GM12878 (cell line): ENCODE results near the gene TPBGL.

ENCODE experiments used
- CREM ChIP-seq: IDR thresholded peaks from 2 replicates; pipeline ENCODE4 v1.6.1; 2014; ENCODE audit warnings: antibody characterized with exemption, low read depth
- CTCF ChIP-seq, 3 experiments: IDR thresholded peaks in 2 of 3; conservative IDR thresholded peaks in 1 of 3; 2 replicates each; pipeline ENCODE4 v1.5.1; 2011; ENCODE audit warnings: low read depth in 3 of 3, low read length in 3 of 3, mild to moderate bottlenecking in 3 of 3, control low read depth in 2 of 3, moderate library complexity in 2 of 3, inconsistent platforms in 1 of 3, mixed read lengths in 1 of 3; ENCODE audit not compliant: control insufficient read depth in 2 of 3, insufficient read depth in 1 of 3; ENCODE audit errors: extremely low read depth in 1 of 3
- EP300 ChIP-seq, 2 experiments: fragments of 150-350 bp in 1 of 2; IDR thresholded peaks; 2 replicates each; pipeline ENCODE4 v1.6.1; 2011 to 2012; ENCODE audit warnings: low read depth in 2 of 2, low read length in 2 of 2, borderline replicate concordance in 1 of 2, improper control_type of control experiment in 1 of 2, inconsistent platforms in 1 of 2; ENCODE audit not compliant: control insufficient read depth in 1 of 2
- FOS ChIP-seq: IDR thresholded peaks from 3 replicates; pipeline ENCODE4 v1.6.1; 2011; ENCODE audit warnings: borderline replicate concordance; ENCODE audit not compliant: insufficient read length; ENCODE audit errors: extremely low read depth
- FOXK2 ChIP-seq: fragments of 450-650 bp; IDR thresholded peaks from 2 replicates; pipeline ENCODE4 v1.6.1; 2017; ENCODE audit warnings: mild to moderate bottlenecking, moderate library complexity
- MEF2B ChIP-seq: fragments of 450-650 bp; IDR thresholded peaks from 2 replicates; pipeline ENCODE4 v1.6.1; 2018; ENCODE audit warnings: mild to moderate bottlenecking, moderate library complexity; ENCODE audit not compliant: partially characterized antibody, poor library complexity, severe bottlenecking
- NR2F1 ChIP-seq: fragments of 450-650 bp; conservative IDR thresholded peaks from 2 replicates; pipeline ENCODE4 v1.6.1; 2017; ENCODE audit warnings: mild to moderate bottlenecking
- POLR2A ChIP-seq: IDR thresholded peaks from 2 replicates; pipeline ENCODE4 v1.6.1; 2011; ENCODE audit warnings: low read depth, mild to moderate bottlenecking, low read length
- TF ChIP-seq, protein P1 (sequence below): fragments of 450-650 bp; IDR thresholded peaks from 2 replicates; pipeline ENCODE4 v1.6.1; 2016; ENCODE audit warnings: mild to moderate bottlenecking

GRCh38 chr11:75194147-75194546 is 46.4 kb upstream of the TPBGL start:
- TF ChIP-seq CTCF (IDR thresholded peaks at IDR 0.05 in 2 of 3, conservative IDR thresholded peaks at IDR 0.05 in 1 of 3; ENCODE audit: control insufficient read depth in 2 of 3, extremely low read depth in 1 of 3, insufficient read depth in 1 of 3, low read depth in 3 of 3, low read length in 3 of 3) (no peak), FOXK2 (no peak), POLR2A (no peak), MEF2B (no peak), NR2F1 (no peak), EP300 (IDR thresholded peaks at IDR 0.05; ENCODE audit: borderline replicate concordance in 1 of 2, control insufficient read depth in 1 of 2, low read depth in 2 of 2, low read length in 2 of 2) (no peak), CREM (no peak), FOS (no peak)
- TF ChIP-seq, protein P1, sequence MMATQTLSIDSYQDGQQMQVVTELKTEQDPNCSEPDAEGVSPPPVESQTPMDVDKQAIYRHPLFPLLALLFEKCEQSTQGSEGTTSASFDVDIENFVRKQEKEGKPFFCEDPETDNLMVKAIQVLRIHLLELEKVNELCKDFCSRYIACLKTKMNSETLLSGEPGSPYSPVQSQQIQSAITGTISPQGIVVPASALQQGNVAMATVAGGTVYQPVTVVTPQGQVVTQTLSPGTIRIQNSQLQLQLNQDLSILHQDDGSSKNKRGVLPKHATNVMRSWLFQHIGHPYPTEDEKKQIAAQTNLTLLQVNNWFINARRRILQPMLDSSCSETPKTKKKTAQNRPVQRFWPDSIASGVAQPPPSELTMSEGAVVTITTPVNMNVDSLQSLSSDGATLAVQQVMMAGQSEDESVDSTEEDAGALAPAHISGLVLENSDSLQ = no peak
